Hematopoietic multipotent progenitor cell (in vitro differentiated cells): Measurements from ENCODE around the gene OXSR1. TPM values are rescaled to one million over a fixed set of nuclear protein-coding genes. Genes with fewer than 3 reads are reported as not detected.
"Not testable (repeated sequence)": the region's sequence is repeated elsewhere in the genome, so short reads cannot be mapped to it uniquely, and the experiment has no call there.

Source experiments
- DNase-seq, 3 donors: peaks; one replicate each; pipeline ENCODE4 v3.0.0-alpha.2; 2011 to 2015; ENCODE audit warnings: low read depth in 2 of 3, low spot score in 2 of 3
- total RNA-seq: library from RNA; depleted of rRNA; stranded (reverse); fragments of >200 nt; gene quantifications from one replicate; pipeline ENCODE4 v1.2.3, GENCODE V29; 2012

The OXSR1 gene
- total RNA-seq, 1 donor = 15.1 TPM

DNA sequence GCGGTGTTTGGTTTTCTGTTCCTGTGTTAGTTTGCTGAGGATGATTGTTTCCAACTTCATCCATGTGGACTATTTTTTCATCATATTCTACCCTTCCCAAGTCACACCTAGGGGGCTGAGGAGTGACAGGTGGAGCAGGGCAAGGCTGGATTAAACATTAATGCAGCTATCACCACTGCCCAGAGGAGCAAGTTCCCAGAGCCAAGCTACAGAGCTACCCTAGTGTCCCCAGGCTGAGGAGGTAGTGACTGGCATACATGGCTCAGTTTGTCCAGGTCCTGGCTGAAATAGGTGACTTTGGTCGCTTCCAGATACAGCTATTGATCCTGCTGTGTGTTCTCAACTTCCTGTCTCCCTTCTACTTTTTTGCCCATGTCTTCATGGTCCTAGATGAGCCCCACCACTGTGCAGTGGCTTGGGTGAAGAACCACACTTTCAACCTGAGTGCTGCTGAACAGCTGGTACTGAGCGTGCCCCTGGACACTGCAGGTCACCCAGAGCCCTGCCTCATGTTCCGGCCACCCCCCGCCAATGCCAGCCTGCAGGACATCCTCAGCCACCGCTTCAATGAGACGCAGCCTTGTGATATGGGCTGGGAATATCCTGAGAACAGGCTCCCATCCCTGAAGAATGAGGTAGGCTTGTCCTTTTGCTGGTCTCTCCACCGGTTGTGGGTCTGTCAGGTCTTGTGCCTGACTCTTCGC lies 100.4 kb downstream of the OXSR1 start, which contains the start of gene SLC22A13:
SLC22A13 (plus strand) TSS at position 209 of the 704 bp plus-strand sequence; CDS start at position 258, 49 bp downstream.
- no peak for DNase-seq

DNA sequence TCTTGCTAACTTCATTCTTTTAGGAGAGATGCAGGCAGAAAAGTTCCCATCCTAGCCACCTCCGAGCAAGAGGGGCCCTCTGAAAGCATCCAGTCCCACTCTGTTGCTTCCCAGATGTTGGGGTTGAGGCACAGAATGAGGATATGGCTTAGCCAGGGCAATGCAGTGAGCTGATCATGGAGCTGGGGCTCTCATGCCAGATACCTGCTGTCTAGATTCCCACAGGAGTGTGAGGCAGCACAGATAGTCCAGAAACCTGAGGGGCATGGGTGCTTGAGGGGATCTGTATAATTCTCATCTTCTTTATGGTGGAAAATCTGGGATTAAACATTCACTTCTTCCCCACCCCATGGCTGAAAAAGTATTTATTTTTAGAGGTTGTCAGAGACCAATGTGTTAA lies 101.5 kb downstream of the OXSR1 start:
- no peak for DNase-seq

DNA sequence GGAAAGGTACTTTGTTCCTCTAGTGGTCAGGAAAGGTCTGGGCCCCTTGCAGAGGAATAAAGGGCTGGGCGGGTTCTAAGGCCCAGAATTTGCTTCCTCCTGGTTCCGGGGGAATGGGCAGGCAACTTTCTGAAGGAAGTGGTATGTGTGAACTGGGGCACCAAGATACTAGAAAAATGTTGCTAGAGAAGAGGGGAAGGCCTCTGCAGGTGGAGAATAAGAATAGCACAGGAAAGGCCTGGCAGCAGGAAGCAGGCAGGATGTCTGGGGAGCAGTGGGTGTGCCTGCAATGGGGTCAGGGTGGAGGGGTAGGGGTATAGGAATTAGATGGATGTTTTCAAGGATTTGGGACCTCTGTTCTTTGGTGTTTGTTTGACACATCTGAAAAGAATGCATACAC lies 102.3 kb downstream of the OXSR1 start:
- DNase-seq = peak in 1 of 3 donors; percentile 49

DNA sequence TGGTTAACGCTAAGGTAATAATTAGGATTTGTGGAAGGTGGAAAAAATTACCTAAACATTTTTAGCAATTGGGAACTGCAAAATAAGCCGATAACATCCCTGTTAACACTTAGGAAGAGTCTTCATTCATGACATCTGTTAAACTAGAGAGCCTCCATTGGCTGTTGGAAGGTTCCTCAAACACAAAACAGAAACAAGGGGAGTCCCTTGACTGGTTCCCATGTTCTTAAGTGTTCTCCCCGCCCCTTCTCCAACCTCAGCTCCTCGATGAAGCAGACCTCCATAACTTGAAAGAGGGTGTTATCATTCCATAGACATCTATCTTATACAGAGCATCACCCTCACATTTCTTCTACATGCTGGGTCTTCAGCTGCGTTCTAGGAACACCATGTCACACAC lies 102.8 kb downstream of the OXSR1 start:
- DNase-seq = peak in 1 of 3 donors; percentile 49

DNA sequence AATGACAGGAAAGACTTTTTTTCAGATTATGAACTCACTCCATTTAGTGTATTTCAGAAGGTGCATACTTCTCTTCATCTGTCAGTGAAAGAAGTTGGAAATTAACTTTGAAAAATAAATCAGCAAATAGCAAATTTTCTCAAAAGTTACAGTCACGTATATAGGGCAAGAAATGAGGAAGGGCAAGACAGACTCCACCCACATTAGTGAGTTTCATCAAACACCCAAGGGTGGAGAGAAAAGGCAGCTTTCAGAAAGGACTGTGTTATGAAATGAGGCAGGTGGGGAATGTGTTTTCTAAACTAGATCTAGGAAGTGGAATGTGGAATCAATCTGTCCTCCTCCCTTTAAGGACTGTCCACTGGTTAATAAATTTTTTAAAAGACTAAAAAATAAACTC lies 103.2 kb downstream of the OXSR1 start:
- DNase-seq = peak in 1 of 3 donors; percentile 62

DNA sequence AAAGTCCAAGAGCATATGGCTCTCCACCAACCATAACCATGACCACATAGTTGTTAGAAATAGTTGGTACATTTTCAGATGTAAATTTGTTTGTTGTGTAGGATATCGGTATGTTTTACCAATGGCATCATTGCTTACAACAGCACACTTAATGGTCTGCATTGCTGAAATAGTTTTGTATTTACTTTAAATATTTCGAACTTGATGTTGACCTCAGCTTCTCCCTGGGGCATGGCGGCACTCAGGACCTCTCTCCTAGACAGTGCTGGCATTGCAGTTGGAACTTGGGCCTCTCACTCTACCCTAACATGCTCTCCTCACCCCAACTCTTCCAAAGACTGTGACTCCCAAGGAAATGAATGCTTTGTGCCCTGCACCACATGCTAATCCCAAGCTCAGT lies 105.3 kb downstream of the OXSR1 start:
- DNase-seq = no peak

DNA sequence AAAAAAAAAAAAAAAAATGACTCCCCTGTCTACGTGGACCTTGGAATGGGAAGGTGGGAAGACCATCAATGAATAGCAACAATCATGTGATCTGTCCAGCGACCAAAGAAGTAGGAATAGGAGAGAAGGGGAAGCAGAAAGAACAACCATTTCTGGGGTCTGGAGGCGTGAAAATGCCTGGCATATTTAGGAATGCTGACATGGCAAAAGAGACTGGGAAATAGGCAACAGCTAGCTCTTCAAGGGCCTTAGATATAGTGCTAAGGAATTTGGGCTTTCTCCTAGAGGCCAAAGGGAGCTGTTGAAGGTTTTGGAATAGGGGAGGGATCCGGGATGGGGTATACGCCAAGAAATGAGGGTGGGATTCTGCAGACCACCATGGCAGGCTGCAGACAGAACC lies 106.2 kb downstream of the OXSR1 start:
- no peak for DNase-seq

DNA sequence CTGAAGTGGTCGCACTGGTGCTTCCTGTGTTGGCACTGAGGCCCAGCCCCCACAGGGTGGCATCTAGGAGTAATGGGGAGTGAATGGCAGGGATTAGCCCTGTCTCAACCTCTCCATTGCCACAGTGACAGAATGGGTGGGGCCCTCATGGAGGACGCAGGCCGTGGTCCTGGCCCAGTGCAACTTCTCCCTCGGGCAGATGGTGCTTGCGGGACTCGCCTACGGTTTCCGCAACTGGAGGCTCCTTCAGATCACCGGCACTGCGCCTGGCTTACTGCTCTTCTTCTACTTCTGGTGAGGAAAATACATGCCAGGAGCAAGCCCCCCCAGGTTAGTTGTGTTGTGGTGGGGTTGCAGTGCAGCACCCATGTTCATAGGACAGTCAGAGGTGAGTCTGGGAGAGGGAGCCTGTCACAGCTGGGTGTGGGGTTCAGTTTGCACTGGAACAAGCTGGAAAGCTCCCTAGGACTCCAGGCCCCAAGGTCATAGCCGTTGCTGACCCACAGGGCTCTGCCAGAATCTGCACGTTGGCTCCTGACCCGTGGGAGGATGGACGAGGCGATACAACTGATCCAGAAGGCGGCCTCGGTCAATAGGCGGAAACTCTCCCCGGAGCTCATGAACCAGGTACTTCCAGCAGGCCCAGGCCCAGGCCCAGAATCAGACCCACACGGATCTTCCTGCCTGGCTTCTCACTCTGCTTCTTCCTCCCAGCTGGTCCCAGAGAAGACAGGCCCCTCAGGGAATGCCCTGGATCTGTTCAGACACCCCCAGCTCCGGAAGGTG lies 109.7 kb downstream of the OXSR1 start:
- no peak for DNase-seq

DNA sequence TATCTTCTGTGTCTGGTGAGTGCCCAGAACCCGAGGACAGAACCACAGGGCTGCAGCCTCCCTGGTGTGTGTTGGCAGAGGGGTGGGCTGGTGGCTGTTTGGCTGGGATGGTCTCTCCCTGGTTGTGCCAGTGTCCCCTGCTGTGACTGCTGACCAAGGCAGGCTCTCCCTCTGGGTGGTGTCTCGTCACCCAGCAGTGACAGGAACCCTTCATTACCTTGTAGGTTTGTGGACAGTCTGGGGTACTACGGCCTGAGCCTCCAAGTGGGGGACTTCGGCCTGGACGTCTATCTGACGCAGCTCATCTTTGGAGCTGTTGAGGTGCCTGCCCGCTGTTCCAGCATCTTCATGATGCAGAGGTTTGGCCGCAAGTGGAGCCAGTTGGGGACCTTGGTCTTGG lies 110.3 kb downstream of the OXSR1 start:
- DNase-seq = no peak

DNA sequence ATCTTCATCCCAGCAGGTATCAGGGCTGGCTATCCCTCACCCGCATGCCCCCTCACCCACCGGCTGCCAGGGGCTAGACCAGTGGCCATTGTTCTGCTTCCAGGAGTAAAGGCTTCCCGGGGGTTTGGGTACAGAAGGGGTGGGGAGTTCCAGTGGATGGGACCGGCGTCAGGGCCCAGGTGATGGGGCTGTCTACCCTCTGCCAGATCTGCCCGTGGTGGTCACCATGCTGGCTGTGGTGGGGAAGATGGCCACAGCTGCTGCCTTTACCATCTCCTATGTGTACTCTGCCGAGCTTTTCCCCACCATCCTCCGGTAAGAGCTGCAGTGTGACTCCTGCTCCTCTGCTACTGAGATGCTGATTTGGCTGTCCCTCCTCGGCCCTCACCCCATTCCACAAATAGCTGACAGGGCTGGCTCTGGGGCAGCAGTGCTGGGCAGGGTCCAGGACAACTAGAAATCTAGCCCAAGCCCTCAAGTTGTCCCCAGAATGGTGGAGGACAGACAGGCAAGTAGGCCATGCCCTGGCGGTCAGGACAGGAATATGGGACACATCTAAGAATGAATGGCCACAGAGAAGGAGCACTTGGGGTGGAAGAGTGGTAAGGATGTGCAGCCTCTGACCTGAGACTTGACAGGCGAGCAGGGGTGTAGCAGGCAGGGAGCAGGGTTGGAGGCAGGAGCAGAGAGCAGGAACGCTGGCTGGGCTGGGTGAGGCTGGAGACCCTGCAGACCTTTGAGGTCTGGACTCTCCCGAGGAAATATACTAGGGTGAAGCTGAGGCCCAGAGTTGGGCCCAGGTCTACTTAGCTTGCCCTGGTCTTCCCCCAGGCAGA lies 111.0 kb downstream of the OXSR1 start:
- no peak for DNase-seq

DNA sequence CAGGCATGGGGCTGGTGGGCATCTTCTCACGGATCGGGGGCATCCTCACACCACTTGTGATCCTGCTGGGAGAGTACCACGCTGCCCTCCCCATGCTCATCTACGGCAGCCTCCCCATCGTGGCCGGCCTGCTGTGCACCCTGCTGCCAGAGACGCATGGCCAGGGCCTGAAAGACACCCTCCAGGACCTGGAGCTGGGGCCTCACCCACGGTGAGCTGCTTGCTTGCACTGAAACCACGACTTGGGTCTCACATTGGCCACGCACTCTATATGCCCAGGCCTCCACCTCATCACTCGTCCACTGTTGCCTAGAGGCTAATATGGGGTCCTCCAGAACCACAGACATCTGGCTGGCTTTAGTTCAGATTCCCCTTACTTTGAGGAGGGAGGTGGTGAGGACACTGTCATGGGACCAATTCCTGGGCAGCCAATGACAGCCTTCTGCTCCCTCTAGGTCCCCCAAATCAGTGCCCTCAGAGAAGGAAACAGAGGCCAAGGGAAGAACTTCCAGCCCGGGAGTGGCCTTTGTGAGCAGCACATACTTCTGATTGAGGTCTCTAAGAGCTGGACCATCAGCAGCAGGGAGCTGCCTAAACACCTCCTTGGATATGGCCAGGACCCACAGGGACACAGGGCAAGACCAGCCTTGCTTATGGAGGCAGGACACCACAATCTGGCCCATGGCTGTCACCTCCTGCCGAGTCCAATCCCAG lies 111.7 kb downstream of the OXSR1 start:
- no peak for DNase-seq

DNA sequence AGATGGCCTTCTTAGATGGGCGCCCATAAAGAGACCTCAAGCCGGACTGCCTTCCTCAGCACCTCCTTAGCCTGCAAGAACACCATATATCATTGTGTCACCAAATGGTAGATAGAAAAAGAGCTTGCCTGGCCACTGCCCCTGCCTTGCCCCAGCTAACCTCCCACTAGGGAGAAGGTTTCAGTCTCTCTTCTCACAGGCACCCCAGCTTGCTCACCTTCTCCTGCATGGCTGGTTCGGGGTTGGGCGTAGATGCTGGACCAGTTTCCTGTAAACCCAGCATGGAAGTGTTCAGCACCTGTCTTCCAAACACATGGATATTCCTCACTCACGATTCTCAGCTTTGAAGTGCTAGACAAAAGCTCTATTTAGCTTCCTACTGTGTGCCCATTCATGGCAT lies 113.5 kb downstream of the OXSR1 start:
- DNase-seq = no peak

DNA sequence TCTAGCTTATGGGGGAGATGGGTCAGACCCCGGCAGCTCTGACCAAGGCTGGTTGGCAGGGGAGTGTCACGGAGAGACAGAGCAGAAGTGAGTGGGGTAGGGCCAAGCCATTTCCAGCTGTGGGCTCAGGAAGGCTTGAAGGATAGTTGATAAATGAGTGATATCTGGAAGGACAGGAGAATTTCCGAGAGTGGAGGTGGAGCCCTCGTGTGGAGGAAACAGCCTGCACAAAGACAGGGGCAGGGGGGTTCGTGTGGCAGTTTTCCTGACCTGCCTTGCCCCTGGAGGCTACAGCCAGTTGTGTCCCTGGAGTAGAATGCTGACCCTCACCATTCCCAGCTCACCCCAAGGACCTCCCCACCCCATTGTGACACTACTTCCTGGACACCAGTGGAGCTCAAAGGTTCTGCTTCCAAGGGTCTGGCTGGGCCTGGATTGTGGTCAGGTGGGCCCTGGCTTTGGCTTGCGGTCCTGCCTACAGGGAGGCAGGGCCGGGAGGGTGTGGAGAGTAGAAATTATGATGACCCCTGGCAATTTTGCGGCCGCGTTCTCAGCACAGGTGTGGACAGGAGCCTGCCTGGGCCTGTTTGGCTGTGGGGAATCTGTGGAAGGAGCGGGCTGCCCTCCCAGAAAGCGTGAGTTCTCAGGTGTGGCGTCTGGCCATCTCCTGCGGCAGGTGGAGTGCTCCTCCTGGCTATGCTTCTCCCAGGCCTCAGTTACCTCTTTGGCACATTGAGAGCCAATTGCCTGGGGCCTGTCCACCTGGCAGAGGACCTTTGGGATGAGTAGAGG lies 116.8 kb downstream of the OXSR1 start, which contains the start of gene SLC22A14:
SLC22A14 (plus strand) TSS at position 400 of the 792 bp plus-strand sequence. CDS start 23,733 bp downstream, outside the sequence.
- no peak for DNase-seq

DNA sequence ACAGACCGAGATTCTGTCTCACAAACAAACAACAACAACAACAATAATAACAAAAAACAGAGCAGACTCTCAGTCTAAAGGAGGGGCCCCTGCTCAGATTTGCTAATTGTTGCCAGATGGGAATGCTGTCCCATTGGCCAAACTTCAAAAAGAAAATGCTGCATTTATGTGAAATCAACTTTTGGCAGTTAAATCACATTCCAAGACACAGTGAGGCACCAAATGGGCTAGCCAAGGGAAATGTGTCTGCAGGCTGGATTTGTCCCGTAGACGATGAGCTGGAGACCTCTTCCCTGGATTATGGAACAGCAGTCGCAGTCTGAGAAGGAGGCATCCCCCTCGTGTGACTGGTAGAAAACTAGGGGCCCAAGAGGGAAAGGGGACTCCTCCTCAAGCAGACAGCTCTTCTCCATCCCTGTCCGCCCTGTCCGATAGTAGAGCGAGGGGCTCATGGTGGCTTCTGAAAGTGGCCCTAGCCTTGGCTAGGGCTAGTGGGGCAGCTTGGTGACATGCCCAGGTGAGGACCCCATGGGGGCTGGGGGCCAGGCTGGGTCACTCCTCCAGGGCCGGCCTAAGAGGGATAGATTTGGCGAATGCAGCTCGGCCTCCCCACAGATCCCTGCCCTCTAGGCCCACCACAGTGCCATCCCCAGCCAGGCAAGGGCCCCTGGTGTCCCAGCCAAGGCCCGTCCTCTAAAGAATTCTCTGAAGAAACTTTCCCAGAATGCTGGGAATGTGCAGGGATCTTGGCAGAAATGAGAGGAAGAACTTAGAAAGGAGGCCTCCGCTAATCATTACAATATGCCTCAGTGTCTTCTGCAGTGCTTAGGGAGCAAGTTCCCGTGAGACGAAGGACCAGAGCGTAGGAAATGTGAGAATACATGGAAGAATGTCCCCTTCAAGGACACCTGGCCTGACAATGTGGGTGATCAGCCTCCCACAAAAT lies 118.7 kb downstream of the OXSR1 start:
- no peak for DNase-seq

DNA sequence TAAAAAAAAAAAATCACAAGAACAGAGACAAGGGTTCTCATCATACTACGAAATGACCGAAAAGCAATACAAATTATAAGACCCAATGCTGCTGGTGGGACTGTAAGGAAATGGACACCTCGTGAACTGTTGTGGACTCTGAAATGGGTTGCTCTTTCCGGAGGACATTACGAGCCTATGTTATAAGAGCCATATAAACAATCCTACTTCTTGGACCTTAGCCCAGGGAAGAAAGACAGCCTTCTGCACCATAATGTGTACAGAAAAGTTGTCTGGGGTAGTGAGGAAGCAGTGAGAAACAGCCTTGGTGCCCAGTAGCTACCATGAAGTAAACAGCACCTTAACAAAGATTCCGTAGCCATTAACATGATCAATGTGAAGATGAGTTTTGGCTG lies 119.4 kb downstream of the OXSR1 start:
- DNase-seq = no peak

DNA sequence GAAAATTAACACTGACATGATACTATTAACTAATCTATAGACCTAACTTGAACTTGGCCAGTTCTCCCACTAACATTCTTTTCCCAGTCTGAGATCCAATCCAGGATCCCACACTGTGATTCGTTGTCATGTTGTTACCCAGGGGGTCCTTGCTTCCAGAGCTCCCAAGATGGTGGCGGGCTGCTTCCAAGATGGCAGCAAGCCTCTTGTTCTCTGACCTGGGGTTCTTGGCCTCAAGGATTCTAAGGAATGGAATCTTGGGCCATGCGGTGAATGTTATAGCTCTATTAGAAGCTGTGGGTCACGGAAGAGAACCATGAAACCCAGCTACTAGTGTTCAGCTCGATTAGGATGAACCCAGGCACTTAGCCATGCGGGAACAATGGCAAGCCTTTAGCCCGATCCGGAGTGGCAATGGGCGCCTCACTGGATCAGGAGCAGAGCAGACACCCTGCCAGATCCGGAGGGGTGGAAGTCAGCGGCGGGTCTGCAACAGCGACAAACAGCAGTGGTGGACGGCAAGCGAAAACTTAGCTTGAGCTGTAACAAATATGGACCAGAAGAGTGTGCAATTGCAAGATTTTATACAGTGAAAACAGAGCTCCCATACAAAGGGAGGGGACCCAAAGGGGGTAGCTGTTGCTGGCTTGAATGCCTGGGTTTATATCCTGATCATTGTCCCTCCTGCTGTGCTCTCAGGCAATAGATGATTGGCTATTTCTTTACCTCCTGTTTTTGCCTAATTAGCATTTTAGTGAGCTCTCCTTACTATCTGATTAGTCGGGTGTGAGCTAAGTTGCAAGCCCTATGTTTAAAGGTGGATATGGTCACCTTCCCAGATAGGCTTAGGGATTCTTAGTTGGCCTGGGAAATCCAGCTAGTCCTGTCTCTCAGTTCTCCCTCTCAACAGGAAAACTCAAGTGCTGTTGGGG lies 124.2 kb downstream of the OXSR1 start:
- not testable (repeated sequence) for DNase-seq

DNA sequence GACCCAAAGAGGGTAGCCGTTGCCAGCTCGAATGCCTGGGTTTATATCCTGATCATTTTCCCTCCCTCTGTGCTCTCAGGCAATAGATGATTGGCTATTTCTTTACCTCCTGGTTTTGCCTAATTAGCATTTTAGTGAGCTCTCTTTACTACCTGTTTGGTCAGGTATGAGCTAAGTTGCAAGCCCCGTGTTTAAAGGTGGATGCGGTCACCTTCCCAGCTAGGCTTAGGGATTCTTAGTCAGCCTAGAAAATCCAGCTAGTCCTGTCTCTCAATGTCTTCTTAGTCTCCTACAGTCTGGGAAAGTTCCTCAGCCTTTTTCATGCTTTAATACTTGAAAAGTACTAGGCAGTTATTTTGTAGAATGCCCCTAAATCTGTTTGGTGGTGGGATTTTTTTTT lies 131.7 kb downstream of the OXSR1 start:
- DNase-seq = not testable (repeated sequence)
